ENCODE results near the gene DENND2C.

- TF ChIP-seq CTCF (IDR thresholded peaks at IDR 0.05) (no peak), POLR2A (IDR thresholded peaks at IDR 0.05) (no peak)
Observed at GRCh38 chr1:114685851-114686250, 16.0 kb upstream of the DENND2C start.

Measured in testis (tissue), 2 donors.